ENCODE data around the gene KIAA0753. TPM values are rescaled to one million over a fixed set of nuclear protein-coding genes. Genes with fewer than 3 reads are reported as not detected.

KIAA0753 gene
- total and polyA plus RNA-seq, 2 experiments from 2014 or later = 6.9 to 20.5 TPM

GRCh38 chr17:6677158-6677831 is 36.8 kb upstream of the KIAA0753 start:
- no peaks in the 10 kb centered on the region for H3K79me2 ChIP-seq (ENCODE audit: insufficient read depth)
- no peaks in the 10 kb centered on the region for H3K9me2 ChIP-seq (ENCODE audit: insufficient read depth)
- H2AFZ ChIP-seq = no peak overlapping the region
- no peak overlapping the region for H3K27ac ChIP-seq
- H3K36me3 ChIP-seq (ENCODE audit: low read depth) = no peaks in the 10 kb centered on the region
- H3K9ac ChIP-seq = no peak overlapping the region
- DNase-seq = peak; percentile 71
- no peaks in the 10 kb centered on the region for H3K4me1 ChIP-seq (ENCODE audit: insufficient read depth)
- no peak for TF ChIP-seq EZH2 (IDR thresholded peaks at IDR 0.05; ENCODE audit: insufficient read depth, poor library complexity, severe bottlenecking)
- no peak for TF ChIP-seq EZH2phosphoT487 (IDR thresholded peaks at IDR 0.05; ENCODE audit: insufficient read depth, low read depth)
- H3K4me3 ChIP-seq = no peak overlapping the region
- WGBS, 2 experiments (ENCODE audit: low coverage in 1 of 2, low lambda C conversion rate in 2 of 2, missing lambda C conversion rate in 2 of 2) = 35 to 42% methylated on average over 16 of the region's 16 CpGs
- no peaks in the 10 kb centered on the region for H3F3A ChIP-seq (ENCODE audit: insufficient read depth)
- in situ Hi-C loops (cut with MboI) = no loop called here
- H4K20me1 ChIP-seq (ENCODE audit: insufficient read depth) = no peaks in the 10 kb centered on the region
- H3K27me3 ChIP-seq (replicated peaks; ENCODE audit: insufficient read depth) = peaks cover 25% of the 10 kb centered on the region; the same call in 1 of the 2 replicates
- H3K9me3 ChIP-seq (ENCODE audit: low read depth) = no peaks in the 10 kb centered on the region
- H3K4me2 ChIP-seq (ENCODE audit: unreplicated experiment) = no peak overlapping the region

GRCh38 chr17:6676802-6677157 is 36.3 kb upstream of the KIAA0753 start:
- TF ChIP-seq EZH2phosphoT487 (IDR thresholded peaks at IDR 0.05; ENCODE audit: insufficient read depth, low read depth) (no peak), EZH2 (IDR thresholded peaks at IDR 0.05; ENCODE audit: insufficient read depth, poor library complexity, severe bottlenecking) (no peak)
- Histone ChIP-seq H3K4me2 (ENCODE audit: unreplicated experiment) (no peak overlapping the region), H3K27ac (no peak overlapping the region), H3K9ac (no peak overlapping the region), H3K4me1 (ENCODE audit: insufficient read depth) (no peaks in the 10 kb centered on the region), H3K9me2 (ENCODE audit: insufficient read depth) (no peaks in the 10 kb centered on the region), H3K79me2 (ENCODE audit: insufficient read depth) (no peaks in the 10 kb centered on the region), H3K9me3 (ENCODE audit: low read depth) (no peaks in the 10 kb centered on the region), H3K27me3 (replicated peaks; ENCODE audit: insufficient read depth) (peaks cover 25% of the 10 kb centered on the region; the same call in 1 of the 2 replicates), H3F3A (ENCODE audit: insufficient read depth) (no peaks in the 10 kb centered on the region), H4K20me1 (ENCODE audit: insufficient read depth) (no peaks in the 10 kb centered on the region), H2AFZ (no peak overlapping the region), H3K4me3 (no peak overlapping the region), H3K36me3 (ENCODE audit: low read depth) (no peaks in the 10 kb centered on the region)
- DNase-seq = no peak
- WGBS, 2 experiments (ENCODE audit: low coverage in 1 of 2, low lambda C conversion rate in 2 of 2, missing lambda C conversion rate in 2 of 2) = 45 to 51% methylated on average over 6 of the region's 6 CpGs
- in situ Hi-C loops (cut with MboI) = no loop called here

DNA sequence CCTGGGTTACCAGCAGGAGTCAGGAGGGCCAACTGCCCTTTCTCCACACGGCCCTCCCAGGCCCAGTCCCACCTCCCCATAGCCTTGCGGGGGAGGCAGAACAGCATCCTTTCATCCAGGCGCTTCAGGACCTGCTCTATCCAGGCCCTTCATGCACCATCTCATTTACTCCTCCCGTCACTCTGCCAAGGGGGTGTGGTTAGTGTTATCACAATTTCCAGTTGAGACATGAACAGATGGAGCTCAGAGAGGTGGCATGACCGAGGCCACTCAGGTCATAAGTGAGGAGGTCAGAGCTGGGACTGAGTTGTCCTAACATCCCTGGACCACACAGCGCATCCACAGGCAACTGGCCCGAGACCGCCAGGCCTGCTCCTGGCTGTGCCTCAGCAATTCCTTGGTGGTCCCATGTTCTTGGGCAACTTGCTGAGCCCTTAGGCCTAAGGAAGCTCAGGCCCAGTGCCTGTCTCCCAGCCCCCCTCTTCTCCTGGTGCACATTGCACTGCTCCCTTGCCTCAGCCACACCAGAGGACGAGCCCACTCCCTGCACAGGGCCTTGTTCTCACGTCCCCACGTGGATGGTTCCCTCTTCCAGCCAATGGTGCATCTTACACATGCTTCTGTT is 34.8 kb upstream of the KIAA0753 start:
- H3K4me1 ChIP-seq (ENCODE audit: insufficient read depth) = no peaks in the 10 kb centered on the region
- no peak overlapping the region for H3K4me3 ChIP-seq
- H3K9me3 ChIP-seq (ENCODE audit: low read depth) = no peaks in the 10 kb centered on the region
- H3K27me3 ChIP-seq (replicated peaks; ENCODE audit: insufficient read depth) = peaks cover 25% of the 10 kb centered on the region; the same call in 1 of the 2 replicates
- in situ Hi-C loops (cut with MboI) = no loop called here
- H3K9me2 ChIP-seq (ENCODE audit: insufficient read depth) = no peaks in the 10 kb centered on the region
- H3K4me2 ChIP-seq (ENCODE audit: unreplicated experiment) = no peak overlapping the region
- H3K9ac ChIP-seq = no peak overlapping the region
- DNase-seq = no peak
- no peaks in the 10 kb centered on the region for H3F3A ChIP-seq (ENCODE audit: insufficient read depth)
- H3K27ac ChIP-seq = no peak overlapping the region
- no peak overlapping the region for H2AFZ ChIP-seq
- WGBS, 2 experiments (ENCODE audit: low coverage in 1 of 2, low lambda C conversion rate in 2 of 2, missing lambda C conversion rate in 2 of 2) = 53 to 57% methylated on average over 11 of the region's 11 CpGs
- H4K20me1 ChIP-seq (ENCODE audit: insufficient read depth) = no peaks in the 10 kb centered on the region
- H3K79me2 ChIP-seq (ENCODE audit: insufficient read depth) = no peaks in the 10 kb centered on the region
- no peak for TF ChIP-seq EZH2phosphoT487 (IDR thresholded peaks at IDR 0.05; ENCODE audit: insufficient read depth, low read depth)
- no peaks in the 10 kb centered on the region for H3K36me3 ChIP-seq (ENCODE audit: low read depth)

GRCh38 chr17:6674586-6674985 is 34.1 kb upstream of the KIAA0753 start:
- Histone ChIP-seq H3F3A (ENCODE audit: insufficient read depth) (no peaks in the 10 kb centered on the region), H3K79me2 (ENCODE audit: insufficient read depth) (no peaks in the 10 kb centered on the region), H3K4me1 (ENCODE audit: insufficient read depth) (no peaks in the 10 kb centered on the region), H3K9ac (no peak overlapping the region), H3K36me3 (ENCODE audit: low read depth) (no peaks in the 10 kb centered on the region), H3K27me3 (replicated peaks; ENCODE audit: insufficient read depth) (peaks cover 19% of the 10 kb centered on the region; the same call in 1 of the 2 replicates), H4K20me1 (ENCODE audit: insufficient read depth) (no peaks in the 10 kb centered on the region), H2AFZ (no peak overlapping the region), H3K9me3 (ENCODE audit: low read depth) (no peaks in the 10 kb centered on the region), H3K9me2 (ENCODE audit: insufficient read depth) (no peaks in the 10 kb centered on the region), H3K27ac (no peak overlapping the region), H3K4me3 (no peak overlapping the region), H3K4me2 (ENCODE audit: unreplicated experiment) (no peak overlapping the region)
- no peak for TF ChIP-seq EZH2phosphoT487 (IDR thresholded peaks at IDR 0.05; ENCODE audit: insufficient read depth, low read depth)
- TF ChIP-seq EZH2 (IDR thresholded peaks at IDR 0.05; ENCODE audit: insufficient read depth, poor library complexity, severe bottlenecking) = no peak
- in situ Hi-C loops (cut with MboI) = no loop called here
- 70 to 77% methylated on average over 13 of the region's 13 CpGs for WGBS, 2 experiments (ENCODE audit: low coverage in 1 of 2, low lambda C conversion rate in 2 of 2, missing lambda C conversion rate in 2 of 2)
- no peak for DNase-seq
